Keratinocyte (primary cell): ENCODE measurements around the gene ZDHHC9. TPM values are rescaled to one million over a fixed set of nuclear protein-coding genes. Genes with fewer than 3 reads are reported as not detected.

Experiments
- DNase-seq: peaks from one replicate; pipeline ENCODE4 v3.0.0-alpha.2; 2011; ENCODE audit warnings: low read depth, missing footprints, low spot score
- FAIRE-seq: peaks from 2 replicates; lab custom pipeline; 2011; peaks lifted over from hg19 to GRCh38; lab: Jason Lieb, UNC
- H2AFZ ChIP-seq: 2 replicates; pipeline ENCODE4 v1.6.0; 2012; ENCODE audit warnings: low read length, control low read depth, inconsistent platforms; ENCODE audit not compliant: control insufficient read depth
- H3K27ac ChIP-seq: 2 replicates; pipeline ENCODE4 v1.5.1; 2011; ENCODE audit warnings: low read length; ENCODE audit not compliant: control insufficient read depth, insufficient read depth
- H3K27me3 ChIP-seq: 3 replicates; pipeline ENCODE4 v1.6.0; 2011; ENCODE audit warnings: low read length; ENCODE audit not compliant: control insufficient read depth, insufficient read depth; ENCODE audit errors: extremely low read depth
- H3K36me3 ChIP-seq, 2 experiments: 2 replicates in 1 of 2; 3 replicates in 1 of 2; pipeline ENCODE4 v1.5.1; 2011; ENCODE audit warnings: low read length in 2 of 2, mild to moderate bottlenecking in 1 of 2; ENCODE audit not compliant: control insufficient read depth in 2 of 2, insufficient read depth in 2 of 2; ENCODE audit errors: extremely low read depth in 1 of 2
- H3K4me1 ChIP-seq: 3 replicates; pipeline ENCODE4 v1.5.1; 2011; ENCODE audit warnings: low read length; ENCODE audit not compliant: control insufficient read depth, insufficient read depth; ENCODE audit errors: extremely low read depth
- H3K4me2 ChIP-seq: 3 replicates; pipeline ENCODE4 v1.6.0; 2011; ENCODE audit warnings: low read depth, low read length; ENCODE audit not compliant: control insufficient read depth, insufficient read depth; ENCODE audit errors: extremely low read depth
- H3K4me3 ChIP-seq, 3 experiments: fragments of 200-600 bp in 1 of 3; sonication (generic) in 1 of 3; 2 replicates in 2 of 3; 3 replicates in 1 of 3; pipeline ENCODE4 v1.5.1; 2011 to 2016; ENCODE audit warnings: low read length in 3 of 3, mild to moderate bottlenecking in 3 of 3, control low read depth in 2 of 3, inconsistent platforms in 1 of 3, low read depth in 1 of 3, mixed read lengths in 1 of 3, mixed run types in 1 of 3, moderate library complexity in 1 of 3; ENCODE audit not compliant: control insufficient read depth in 2 of 3, insufficient read depth in 2 of 3; ENCODE audit errors: extremely low read depth in 1 of 3
- H3K79me2 ChIP-seq: 2 replicates; pipeline ENCODE4 v1.6.0; 2012; ENCODE audit warnings: low read length; ENCODE audit not compliant: control insufficient read depth, insufficient read depth
- H3K9ac ChIP-seq: 3 replicates; pipeline ENCODE4 v1.6.0; 2011; ENCODE audit warnings: low read length; ENCODE audit not compliant: control insufficient read depth, insufficient read depth; ENCODE audit errors: extremely low read depth
- H3K9me1 ChIP-seq: 3 replicates; pipeline ENCODE4 v1.6.0; 2011; ENCODE audit warnings: low read length; ENCODE audit not compliant: control insufficient read depth, insufficient read depth; ENCODE audit errors: extremely low read depth
- H3K9me3 ChIP-seq: 2 replicates; pipeline ENCODE4 v1.5.1; 2012; ENCODE audit warnings: low read depth, low read length; ENCODE audit not compliant: control insufficient read depth
- H4K20me1 ChIP-seq: 3 replicates; pipeline ENCODE4 v1.6.0; 2011; ENCODE audit warnings: low read length; ENCODE audit not compliant: control insufficient read depth, insufficient read depth; ENCODE audit errors: extremely low read depth
- CTCF ChIP-seq, 3 experiments: IDR thresholded peaks in 1 of 3; conservative IDR thresholded peaks in 1 of 3; optimal IDR thresholded peaks in 1 of 3; 2 replicates in 2 of 3; 3 replicates in 1 of 3; pipeline versions ENCODE3 to v1.5.1; 2011; ENCODE audit warnings: low read length in 3 of 3, mild to moderate bottlenecking in 3 of 3, moderate library complexity in 2 of 3, control low read depth in 1 of 3, inconsistent platforms in 1 of 3; ENCODE audit not compliant: insufficient read depth in 2 of 3; ENCODE audit errors: extremely low read depth in 1 of 3
- EZH2 ChIP-seq: IDR thresholded peaks from one replicate; pipeline ENCODE4 v1.6.1; 2012; ENCODE audit warnings: inconsistent platforms, mild to moderate bottlenecking, low read length, moderate library complexity
- dilution Hi-C: fragments of 300-500 bp; cut with MboI; formaldehyde crosslinking; loops from one replicate; pipeline ENCODE4 v1.7.0; 2020; ENCODE audit warnings: low sequenced_read_pairs; ENCODE audit not compliant: extremely low pct_ligation_motif_present
- polyA plus RNA-seq, 5 experiments: library from polyadenylated mRNA; depleted of rRNA in 3 of 5; stranded (reverse) in 3 of 5; stranded (forward) in 1 of 5; unstranded in 1 of 5; fragments of >200 nt; gene quantifications; 1 replicate in 1 of 5; 2 replicates in 3 of 5; 3 replicates in 1 of 5; pipeline versions ENCODE4 v1.2.1 to v1.2.3, GENCODE V29; 2011 to 2012; ENCODE audit warnings: missing spikeins in 2 of 5, low read depth in 1 of 5, low replicate concordance in 1 of 5

Gene ZDHHC9
- polyA plus RNA-seq, 1 donor (not counting 4 experiments of a cell fraction or from before 2014, with no cell fraction given): 30.0 TPM

GRCh38 chrX:129768586-129769466 lies 74.9 kb downstream of the ZDHHC9 start:
- dilution Hi-C loops: no loop called here
- no peak for DNase-seq

GRCh38 chrX:129768186-129768585 lies 75.5 kb downstream of the ZDHHC9 start:
- TF ChIP-seq CTCF (optimal IDR thresholded peaks at IDR 0.05 in 1 of 3, IDR thresholded peaks at IDR 0.05 in 1 of 3, conservative IDR thresholded peaks at IDR 0.05 in 1 of 3; ENCODE audit: extremely low read depth in 1 of 3, insufficient read depth in 2 of 3, low read length in 3 of 3) (no peak), EZH2 (no peak)
- H3K79me2 ChIP-seq: no peaks in the 10 kb centered on the region
- no peak for FAIRE-seq

More at GRCh38 chrX:129768586-129769466, 74.9 kb downstream of the ZDHHC9 start:
- Histone ChIP-seq H4K20me1 (no peaks in the 10 kb centered on the region), H3K4me3 (no peak overlapping the region), H3K36me3 (no peaks in the 10 kb centered on the region), H3K4me1 (no peaks in the 10 kb centered on the region), H3K4me2 (no peak overlapping the region), H3K27me3 (no peaks in the 10 kb centered on the region), H3K9ac (no peak overlapping the region), H3K27ac (no peak overlapping the region), H3K9me3 (no peaks in the 10 kb centered on the region), H2AFZ (no peak overlapping the region), H3K9me1 (no peaks in the 10 kb centered on the region), H3K79me2 (no peaks in the 10 kb centered on the region)
- no peak for FAIRE-seq
- TF ChIP-seq EZH2: no peak
- TF ChIP-seq CTCF (optimal IDR thresholded peaks at IDR 0.05 in 1 of 3, IDR thresholded peaks at IDR 0.05 in 1 of 3, conservative IDR thresholded peaks at IDR 0.05 in 1 of 3; ENCODE audit: extremely low read depth in 1 of 3, insufficient read depth in 2 of 3, low read length in 3 of 3): no peak

More at GRCh38 chrX:129768186-129768585, 75.5 kb downstream of the ZDHHC9 start:
- H3K27me3 ChIP-seq: no peaks in the 10 kb centered on the region
- DNase-seq: no peak
- H3K4me3 ChIP-seq: no peak overlapping the region
- H3K4me1 ChIP-seq: no peaks in the 10 kb centered on the region
- H3K9me3 ChIP-seq: no peaks in the 10 kb centered on the region
- no peaks in the 10 kb centered on the region for H3K36me3 ChIP-seq
- dilution Hi-C loops: no loop called here
- H3K9ac ChIP-seq: no peak overlapping the region
- H3K4me2 ChIP-seq: no peak overlapping the region
- no peaks in the 10 kb centered on the region for H3K9me1 ChIP-seq
- H4K20me1 ChIP-seq: no peaks in the 10 kb centered on the region
- H3K27ac ChIP-seq: no peak overlapping the region
- no peak overlapping the region for H2AFZ ChIP-seq
